ENCODE results near the gene DENND1A.

The DENND1A gene

DNA sequence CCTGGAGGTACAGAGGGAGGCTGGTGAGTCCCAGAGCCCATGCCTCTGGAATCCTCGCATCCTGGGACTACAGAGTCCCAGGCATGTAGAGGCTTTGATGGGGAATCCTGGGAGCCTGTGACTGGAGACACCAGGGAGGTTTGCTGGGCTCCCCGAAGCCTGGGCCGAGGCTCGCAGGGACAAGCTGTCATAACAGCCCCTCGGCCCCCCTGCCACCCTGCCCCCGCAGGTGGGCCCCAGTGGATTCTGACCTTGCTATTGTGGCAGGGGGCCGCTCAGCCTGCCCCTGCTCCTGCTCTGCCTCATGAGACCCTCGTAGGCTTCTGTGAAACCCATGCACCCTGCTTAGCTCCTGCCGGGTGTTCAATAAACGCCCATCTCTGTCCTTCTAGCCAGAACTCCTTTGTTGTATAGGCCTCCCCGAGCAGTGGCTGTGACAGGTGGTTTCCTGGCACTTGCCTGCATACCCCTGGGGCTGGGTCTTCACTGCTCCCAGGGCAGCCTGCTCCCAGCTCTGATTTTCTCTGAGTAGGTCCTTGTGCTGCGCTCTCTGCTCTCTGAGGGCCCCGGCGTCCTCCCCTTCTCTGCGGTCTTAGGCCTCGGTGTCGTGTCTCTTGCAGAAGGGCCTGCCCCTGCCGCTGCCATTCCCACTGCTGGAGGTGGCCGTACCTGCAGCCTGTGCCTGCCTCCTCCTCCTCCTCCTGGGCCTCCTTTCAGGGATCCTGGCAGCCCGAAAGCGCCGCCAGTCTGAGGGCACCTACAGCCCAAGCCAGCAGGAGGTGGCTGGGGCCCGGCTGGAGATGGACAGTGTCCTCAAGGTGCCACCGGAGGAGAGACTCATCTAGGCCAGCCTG, 553.5 kb downstream of the DENND1A start:
- no peak for DNase-seq

DNA sequence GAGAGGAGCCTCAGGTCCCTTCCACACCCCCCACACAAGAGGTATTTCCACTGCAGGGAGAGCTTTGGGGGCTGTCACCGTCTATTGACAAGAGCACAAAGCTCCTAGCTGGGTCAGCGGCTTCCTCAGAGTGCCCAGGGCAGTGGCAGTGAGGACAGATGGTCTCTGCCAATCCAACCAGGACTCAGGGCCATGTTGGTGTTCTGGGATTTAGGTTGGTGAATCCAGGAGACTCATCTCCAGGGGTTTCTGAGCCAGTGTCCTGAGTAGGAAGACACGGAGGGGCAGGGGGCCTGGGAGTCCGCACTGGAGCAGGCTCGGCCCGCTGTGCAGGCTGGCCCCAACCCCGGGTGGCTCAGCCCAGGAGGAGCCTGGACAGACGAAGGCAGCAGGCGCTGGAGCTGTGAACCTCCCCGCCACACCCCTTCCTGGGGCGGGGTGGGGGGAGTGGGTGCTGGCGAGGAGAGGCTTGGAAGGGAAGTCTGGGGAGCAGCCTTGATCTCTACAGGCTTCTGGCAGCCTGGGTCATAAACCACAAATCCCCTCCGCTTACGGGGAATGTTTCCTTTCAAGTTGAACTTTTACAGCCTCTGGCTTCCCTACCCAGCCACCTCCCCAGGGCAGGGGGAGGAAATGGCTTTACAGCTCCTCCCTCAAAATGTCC, 554.3 kb downstream of the DENND1A start:
- no peak for DNase-seq

DNA sequence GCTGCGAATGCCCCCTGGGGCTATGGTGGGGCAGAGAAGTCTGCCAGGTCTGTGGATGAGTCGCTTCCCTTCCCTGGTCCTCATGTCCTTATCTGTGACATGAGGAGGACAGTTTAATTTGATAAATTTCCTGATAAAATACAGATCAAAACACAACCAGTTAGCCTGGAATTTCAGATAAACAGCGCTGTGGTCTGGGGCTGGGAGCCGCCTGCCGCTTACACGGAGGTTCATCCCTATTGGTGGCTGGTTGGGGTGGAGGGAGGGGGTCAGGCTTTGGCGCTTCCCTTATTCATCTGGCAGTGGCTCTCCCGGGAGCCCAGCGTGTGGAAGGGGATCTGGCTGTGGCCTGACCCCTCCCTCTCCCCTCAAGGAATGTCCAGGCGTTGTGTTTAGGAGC, 556.0 kb downstream of the DENND1A start:
- DNase-seq: no peak

DNA sequence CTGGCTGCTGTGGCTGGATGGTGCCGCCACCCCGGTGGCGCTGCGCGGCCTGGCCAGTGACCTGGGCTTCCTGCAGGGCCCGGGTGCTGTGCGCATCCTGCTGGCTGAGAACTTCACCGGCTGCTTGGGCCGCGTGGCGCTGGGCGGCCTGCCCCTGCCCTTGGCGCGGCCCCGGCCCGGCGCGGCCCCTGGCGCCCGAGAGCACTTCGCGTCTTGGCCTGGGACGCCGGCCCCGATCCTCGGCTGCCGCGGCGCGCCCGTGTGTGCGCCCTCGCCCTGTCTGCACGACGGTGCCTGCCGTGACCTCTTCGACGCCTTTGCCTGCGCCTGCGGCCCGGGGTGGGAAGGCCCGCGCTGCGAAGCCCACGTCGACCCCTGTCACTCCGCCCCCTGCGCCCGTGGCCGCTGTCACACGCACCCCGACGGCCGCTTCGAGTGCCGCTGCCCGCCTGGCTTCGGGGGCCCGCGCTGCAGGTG, 556.4 kb downstream of the DENND1A start:
- no peak for DNase-seq

DNA sequence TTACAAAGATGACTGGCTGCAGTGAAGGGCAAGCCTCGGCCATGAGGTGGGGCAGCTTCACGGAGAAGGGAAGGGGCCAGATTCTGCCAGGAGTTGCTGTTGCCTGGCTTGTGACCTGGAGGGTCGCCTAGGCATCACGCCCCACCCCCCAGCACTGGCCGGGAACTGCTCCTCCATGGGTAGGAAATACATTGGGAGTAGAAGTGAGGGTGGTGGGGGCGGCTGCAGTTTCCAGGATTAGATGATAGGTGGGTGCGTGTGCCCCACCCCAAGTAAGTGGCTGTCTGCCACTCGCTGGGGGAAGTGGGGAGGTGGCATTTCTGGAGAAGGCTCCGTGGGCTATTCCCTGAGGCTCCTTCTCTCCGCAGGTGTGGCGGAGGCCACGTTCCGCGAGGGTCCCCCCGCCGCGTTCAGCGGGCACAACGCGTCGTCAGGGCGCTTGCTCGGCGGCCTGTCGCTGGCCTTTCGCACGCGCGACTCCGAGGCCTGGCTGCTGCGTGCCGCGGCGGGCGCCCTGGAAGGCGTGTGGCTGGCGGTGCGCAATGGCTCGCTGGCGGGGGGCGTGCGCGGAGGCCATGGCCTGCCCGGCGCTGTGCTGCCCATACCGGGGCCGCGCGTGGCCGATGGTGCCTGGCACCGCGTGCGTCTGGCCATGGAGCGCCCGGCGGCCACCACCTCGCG, 557.0 kb downstream of the DENND1A start:
- DNase-seq: no peak

DNA sequence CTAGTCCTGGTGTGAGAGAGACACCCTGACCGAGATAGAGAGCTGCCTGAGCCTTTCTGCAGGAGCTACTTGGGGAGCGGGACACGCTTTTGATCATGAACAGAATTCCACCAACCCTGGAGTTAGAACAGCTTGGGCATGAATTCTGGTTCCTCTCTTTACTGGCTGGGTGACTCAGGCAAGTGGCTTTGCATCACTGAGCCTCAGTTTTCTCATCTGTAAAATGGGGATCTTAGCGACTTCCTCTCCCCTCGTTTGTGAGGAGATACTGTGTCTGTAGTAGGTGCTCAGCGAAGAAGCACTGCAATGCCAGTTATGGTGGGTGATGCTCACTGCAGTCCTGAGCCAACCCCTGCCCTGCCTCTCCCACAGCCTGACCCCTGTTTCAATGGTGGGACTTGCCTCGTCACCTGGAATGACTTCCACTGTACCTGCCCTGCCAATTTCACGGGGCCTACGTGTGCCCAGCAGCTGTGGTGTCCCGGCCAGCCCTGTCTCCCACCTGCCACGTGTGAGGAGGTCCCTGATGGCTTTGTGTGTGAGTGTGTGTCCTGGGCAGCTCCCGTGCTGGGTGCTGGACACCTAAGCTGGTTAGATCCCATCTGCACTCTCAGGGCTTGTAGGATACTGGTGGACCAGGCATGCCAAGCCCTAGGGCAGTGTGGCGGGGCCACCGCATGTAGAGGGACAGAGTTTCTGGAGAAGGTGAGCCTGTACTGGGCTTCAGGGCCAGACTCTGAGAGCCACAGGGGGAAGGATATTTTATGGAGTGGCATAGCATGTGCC, 557.9 kb downstream of the DENND1A start:
- no peak for DNase-seq

DNA sequence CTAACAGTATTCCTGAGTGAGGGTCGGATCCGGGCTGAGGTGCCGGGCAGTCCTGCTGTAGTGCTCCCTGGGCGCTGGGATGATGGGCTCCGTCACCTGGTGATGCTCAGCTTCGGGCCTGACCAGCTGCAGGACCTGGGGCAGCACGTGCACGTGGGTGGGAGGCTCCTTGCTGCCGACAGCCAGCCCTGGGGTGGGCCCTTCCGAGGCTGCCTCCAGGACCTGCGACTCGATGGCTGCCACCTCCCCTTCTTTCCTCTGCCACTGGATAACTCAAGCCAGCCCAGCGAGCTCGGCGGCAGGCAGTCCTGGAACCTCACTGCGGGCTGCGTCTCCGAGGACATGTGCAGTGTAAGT, 558.7 kb downstream of the DENND1A start:
- DNase-seq: no peak

DNA sequence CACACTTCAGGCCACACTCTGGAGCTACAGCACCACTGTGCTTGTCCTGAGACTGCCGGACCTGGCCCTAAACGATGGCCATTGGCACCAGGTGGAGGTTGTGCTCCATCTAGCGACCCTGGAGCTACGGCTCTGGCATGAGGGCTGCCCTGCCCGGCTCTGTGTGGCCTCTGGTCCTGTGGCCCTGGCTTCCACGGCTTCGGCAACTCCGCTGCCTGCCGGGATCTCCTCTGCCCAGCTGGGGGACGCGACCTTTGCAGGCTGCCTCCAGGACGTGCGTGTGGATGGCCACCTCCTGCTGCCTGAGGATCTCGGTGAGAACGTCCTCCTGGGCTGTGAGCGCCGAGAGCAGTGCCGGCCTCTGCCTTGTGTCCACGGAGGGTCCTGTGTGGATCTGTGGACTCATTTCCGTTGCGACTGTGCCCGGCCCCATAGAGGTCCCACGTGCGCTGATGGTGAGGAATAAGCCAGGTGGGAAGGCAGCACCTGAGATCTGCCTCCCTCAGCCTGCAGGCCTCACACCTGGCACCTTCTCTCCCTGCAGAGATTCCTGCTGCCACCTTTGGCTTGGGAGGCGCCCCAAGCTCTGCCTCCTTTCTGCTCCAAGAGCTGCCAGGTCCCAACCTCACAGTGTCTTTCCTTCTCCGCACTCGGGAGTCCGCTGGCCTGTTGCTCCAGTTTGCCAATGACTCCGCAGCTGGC, 559.2 kb downstream of the DENND1A start:
- DNase-seq: no peak

DNA sequence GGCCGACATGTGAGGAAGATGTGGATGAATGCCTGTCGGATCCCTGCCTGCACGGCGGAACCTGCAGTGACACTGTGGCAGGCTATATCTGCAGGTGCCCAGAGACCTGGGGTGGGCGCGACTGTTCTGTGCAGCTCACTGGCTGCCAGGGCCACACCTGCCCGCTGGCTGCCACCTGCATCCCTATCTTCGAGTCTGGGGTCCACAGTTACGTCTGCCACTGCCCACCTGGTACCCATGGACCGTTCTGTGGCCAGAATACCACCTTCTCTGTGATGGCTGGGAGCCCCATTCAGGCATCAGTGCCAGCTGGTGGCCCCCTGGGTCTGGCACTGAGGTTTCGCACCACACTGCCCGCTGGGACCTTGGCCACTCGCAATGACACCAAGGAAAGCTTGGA, 559.8 kb downstream of the DENND1A start:
- DNase-seq: no peak

DNA sequence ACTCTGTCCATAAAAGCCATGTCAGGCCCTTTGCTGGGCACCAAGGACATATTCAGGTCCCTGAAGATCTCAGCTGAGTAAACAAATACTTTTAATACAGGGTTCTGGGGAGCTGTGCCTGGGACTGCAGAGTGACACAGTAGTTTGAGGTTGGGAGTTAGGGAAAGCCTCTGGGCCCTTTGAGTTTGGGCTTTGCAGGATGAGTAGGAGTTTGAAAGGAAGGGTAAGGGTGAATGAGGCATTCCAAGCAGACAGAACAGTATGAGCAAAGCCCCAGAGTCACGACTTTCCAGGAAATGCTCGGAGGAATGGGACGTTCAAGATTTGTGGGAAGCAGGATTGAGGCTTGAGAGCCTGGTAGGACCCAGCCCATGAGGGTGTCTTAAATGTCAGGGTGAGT, 560.6 kb downstream of the DENND1A start:
- no peak for DNase-seq

DNA sequence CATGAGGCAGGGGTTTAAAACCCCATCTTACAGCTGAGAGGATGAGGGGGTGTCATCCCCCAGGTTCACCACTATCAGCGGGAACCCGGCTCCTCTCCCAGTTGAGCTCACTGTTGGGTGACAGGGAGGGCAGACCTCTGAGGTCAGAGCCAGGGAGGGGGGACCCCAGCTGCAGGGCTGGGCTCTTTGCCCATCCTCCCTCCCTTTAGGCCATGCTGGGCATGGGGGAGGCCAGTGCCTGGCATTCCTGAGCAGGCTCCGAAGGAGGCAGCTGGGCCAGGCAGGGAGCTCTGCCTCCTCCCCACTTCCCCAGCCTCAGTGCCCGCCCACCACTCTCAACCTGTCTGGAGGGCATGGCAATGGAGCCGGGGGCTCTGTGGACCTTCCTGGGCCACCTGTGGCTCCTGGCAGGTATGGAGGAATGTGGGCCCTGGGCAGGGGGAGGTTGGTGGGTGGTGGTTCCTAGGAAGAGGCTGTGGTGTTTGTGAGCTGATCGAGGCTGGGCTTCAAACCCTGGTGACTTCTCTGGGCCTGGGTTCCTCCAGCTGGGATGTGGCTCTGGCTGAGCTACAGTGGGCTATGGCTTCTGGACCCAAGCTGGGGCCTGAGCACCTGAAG, 561.3 kb downstream of the DENND1A start:
- no peak for DNase-seq

DNA sequence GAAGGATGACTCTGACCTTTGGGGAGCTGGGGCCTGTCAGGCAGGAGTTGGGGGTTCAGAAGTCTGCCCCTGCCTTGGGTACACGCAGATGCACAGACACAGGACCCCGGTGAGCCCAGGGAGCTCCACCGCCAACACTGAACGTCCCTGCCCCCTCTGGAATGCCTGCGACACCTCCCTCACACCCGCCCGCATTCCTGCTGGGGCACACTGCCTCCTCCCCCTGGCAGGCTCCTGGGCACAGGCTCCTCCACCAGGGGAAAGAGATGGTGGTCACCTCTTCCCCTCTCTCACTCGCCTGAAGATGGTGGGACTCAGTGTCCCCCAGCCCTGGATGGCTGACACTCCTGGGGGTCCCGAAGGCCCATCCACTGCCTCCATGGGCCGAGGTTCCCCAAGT, 561.9 kb downstream of the DENND1A start:
- DNase-seq: no peak

DNA sequence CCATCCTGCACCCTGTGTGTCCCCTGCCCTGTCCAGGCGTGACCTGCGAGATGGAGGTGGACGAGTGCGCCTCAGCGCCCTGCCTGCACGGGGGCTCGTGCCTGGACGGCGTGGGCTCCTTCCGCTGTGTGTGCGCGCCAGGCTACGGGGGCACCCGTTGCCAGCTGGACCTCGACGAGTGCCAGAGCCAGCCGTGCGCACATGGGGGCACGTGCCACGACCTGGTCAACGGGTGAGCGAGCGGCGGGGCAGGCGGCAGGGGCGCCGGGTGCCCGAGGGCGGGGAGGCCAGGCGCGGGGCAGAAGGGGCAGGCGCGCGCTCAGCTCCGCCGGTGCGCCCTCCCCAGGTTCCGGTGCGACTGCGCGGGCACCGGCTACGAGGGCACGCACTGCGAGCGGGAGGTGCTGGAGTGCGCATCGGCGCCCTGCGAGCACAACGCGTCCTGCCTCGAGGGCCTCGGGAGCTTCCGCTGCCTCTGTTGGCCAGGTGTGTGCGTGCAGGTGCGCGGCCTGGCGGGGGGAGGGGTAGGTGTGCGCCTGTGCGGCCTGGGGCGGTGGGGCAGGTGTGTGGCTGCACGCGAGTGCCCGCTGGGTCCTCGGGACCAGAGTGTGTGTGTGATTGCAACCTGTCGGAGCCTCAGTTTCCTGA, 563.9 kb downstream of the DENND1A start:
- DNase-seq: no peak

DNA sequence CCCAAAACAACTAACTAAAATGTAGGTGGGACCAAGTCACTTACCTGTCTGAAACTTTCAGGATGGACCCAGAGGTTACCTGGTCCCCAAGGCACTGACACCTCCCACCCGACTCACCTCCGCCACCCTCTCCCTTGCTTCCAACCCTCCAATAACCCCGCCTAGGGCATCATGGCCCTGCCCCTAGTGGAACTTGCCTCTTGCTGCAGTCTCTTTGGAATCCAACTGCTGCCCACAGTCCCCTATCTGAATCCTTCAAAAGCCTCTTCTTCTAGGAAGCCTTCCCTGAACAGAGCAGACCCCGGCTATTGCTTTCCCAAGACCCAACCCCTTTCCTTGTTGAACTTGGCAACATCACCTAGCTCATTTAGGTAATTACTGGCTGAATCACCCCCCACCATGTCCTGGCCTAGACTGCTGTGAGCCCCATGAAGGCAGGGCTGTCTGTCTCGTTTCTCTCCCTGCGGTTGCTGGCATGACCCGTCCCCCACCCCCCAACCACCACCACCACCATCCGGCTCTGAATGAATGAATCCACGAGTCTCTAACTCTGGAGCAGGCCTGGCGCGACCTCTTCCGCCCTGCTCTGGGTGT, 564.5 kb downstream of the DENND1A start:
- no peak for DNase-seq

DNA sequence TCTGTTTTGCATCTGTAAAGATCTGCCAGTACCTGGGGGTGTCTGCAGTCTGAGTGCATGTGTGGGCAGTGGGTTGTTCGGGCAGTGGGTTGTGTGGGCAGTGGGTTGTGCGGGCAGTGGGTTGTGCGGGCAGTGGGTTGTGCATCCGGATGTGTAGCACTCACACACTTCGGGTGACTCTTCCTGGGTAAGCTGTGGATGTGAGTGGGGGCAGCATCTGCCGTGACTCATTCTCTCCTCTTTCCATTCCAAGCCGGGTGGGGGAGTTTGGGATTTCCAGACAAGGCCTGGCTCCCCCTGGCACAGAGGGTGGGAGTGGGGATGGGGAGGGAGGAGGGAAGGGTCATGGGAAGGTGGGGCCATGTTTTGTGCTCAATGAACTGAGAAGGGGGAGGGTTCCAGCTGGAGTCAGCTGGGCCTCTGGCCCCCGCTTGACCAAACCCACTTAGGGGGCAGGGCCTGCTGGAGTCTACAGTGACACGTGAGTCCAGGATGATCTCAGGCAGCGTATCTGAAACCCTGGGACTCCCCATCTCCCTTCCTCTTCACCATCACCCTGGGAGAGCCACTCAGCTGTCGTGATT, 565.6 kb downstream of the DENND1A start:
- no peak for DNase-seq

DNA sequence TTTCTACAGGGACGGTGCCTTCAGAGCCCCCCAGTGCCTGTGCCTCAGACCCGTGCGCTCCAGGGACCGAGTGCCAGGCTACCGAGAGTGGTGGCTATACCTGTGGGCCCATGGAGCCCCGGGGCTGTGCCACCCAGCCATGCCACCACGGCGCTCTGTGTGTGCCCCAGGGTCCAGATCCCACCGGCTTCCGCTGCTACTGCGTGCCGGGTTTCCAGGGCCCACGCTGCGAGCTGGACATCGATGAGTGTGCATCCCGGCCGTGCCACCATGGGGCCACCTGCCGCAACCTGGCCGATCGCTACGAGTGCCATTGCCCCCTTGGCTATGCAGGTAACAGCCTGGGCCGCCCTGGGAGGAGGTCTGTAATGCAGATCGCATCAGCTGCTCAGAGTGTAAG, 567.1 kb downstream of the DENND1A start:
- no peak for DNase-seq

DNA sequence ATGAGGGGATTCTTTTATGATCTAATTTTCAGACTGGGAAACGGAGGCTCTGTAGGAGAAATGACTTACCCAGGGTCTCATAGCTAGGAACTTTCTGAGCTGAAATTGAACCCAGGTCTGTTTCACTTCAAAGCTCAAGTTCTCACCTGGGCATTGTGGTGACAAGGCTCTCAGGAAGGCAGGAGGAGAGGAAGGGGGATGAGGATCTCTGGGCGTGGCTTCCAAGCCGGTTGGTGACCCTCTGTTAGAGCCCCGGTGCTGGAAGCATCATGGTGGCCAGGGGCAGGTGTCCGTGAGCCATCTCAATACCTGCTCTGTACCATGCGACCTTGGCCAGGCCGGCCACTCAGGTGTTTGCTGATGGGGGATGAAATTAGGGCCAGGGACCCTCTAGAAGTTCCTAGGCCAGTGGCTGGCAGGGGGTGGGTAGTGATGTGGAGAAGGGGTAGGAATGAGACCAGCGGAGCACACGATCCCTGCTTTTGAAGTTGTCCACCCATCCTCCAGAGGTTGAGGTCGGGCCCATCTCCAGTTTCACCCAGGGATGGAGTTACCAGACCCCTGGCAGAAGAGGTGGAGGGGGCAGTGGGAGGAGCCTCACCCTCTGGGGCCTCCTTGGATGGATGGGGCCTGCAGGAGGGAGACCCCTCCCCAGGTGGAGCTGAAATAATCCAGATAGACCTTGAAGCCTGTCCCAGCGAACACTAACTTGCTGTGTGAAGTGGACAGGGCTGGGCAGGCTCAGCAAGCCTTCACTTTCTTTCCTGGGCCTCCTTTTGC, 568.0 kb downstream of the DENND1A start:
- no peak for DNase-seq

DNA sequence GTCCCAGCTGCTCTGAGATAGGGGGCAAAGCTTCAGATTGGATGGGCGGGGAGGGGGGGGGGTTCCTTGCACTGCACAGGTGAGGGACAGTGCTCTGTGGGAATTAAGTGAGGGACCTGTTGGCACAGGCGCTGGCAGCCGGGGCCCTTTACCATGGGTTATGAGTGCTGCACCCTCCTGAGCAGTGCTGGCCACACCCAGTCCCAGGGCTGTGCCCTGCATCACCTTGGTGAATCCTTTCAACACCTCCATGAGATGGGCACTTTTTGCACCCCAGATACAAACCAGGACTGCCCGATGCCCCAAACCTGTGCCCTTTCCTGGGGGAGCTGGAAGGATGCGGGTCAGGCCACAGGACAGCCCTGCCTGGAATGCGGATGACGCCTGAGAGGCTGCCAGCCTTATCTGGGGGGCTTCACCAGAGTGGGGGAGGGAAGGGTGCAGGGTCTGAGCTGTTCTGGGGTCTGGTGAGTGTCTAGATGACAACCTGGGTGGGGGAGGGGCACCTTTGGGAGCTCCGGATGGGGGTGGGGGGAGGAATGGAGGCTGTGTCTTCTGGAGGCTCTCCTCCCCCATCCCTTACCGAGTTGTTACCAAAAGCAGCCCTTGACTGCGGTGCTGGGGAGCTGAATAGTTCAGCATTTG, 568.7 kb downstream of the DENND1A start:
- DNase-seq: no peak

Data from NCI-H526 treated with DMSO at 0.1 percent for 48 hours (cell line).